NT2/D1 (cell line): ENCODE measurements around the gene ALDH4A1.
"Not testable (repeated sequence)": the region's sequence is repeated elsewhere in the genome, so short reads cannot be mapped to it uniquely, and the experiment has no call there.

ENCODE experiments used
- DNase-seq: peaks from one replicate; pipeline ENCODE4 v3.0.0-alpha.2; 2011; ENCODE audit warnings: low read depth, low spot score
- H3K27me3 ChIP-seq: 2 replicates; pipeline ENCODE4 v1.6.0; 2011; ENCODE audit warnings: mild to moderate bottlenecking; ENCODE audit not compliant: insufficient read length, insufficient read depth
- H3K36me3 ChIP-seq: 2 replicates; pipeline ENCODE4 v1.6.1; 2011; ENCODE audit warnings: mild to moderate bottlenecking, low read length, mixed read lengths; ENCODE audit not compliant: insufficient read depth, insufficient read length
- H3K4me1 ChIP-seq: 2 replicates; pipeline ENCODE4 v1.5.1; 2011; ENCODE audit not compliant: insufficient read depth, insufficient read length
- H3K4me3 ChIP-seq: 2 replicates; pipeline ENCODE4 v1.5.1; 2011; ENCODE audit warnings: low read depth; ENCODE audit not compliant: insufficient read length
- H3K9ac ChIP-seq: 2 replicates; pipeline ENCODE4 v1.6.0; 2011; ENCODE audit warnings: low read depth; ENCODE audit not compliant: insufficient read length
- H3K9me3 ChIP-seq: 2 replicates; pipeline ENCODE4 v1.5.1; 2011; ENCODE audit warnings: mild to moderate bottlenecking, low read length; ENCODE audit not compliant: insufficient read depth
- SUZ12 ChIP-seq: IDR thresholded peaks from 2 replicates; pipeline ENCODE4 v1.6.1; 2011; ENCODE audit not compliant: insufficient read length, insufficient read depth; ENCODE audit errors: extremely low read depth
- YY1 ChIP-seq: IDR thresholded peaks from 2 replicates; pipeline ENCODE4 v1.6.1; 2011; ENCODE audit not compliant: insufficient read length, insufficient read depth
- ZNF274 ChIP-seq: IDR thresholded peaks from 2 replicates; pipeline ENCODE4 v1.6.1; 2011; ENCODE audit warnings: mild to moderate bottlenecking, low read depth, low read length

The ALDH4A1 gene

DNA sequence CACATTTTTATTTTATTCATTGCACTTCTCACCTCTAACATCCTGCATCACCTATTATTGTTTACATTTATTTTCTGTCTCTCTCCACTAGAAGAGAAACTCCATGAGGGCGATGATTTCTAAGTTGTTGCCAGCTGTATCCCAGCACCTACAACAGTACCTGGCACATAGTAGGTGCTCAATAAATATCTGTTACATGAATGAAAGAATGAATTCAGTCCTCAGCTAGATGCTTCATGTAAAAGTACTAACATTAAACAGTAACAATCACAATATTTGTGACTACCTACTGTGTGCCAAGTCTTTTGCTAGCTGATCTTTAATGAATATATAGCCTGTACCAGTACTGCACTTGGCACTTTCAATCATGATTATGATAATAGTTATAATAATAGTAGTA, 45.9 kb downstream of the ALDH4A1 start:
- H3K27me3 ChIP-seq = peaks cover 11% of the 10 kb centered on the region
- no peak overlapping the region for H3K4me3 ChIP-seq
- no peaks in the 10 kb centered on the region for H3K9me3 ChIP-seq
- no peaks in the 10 kb centered on the region for H3K4me1 ChIP-seq
- DNase-seq = no peak
- TF ChIP-seq ZNF274 (no peak), SUZ12 (no peak), YY1 (no peak)
- no peaks in the 10 kb centered on the region for H3K36me3 ChIP-seq
- H3K9ac ChIP-seq = no peak overlapping the region

GRCh38 chr1:18855573-18855972, 46.8 kb downstream of the ALDH4A1 start:
- TF ChIP-seq ZNF274 (no peak), YY1 (no peak), SUZ12 (no peak)
- H3K9ac ChIP-seq = no peak overlapping the region
- H3K27me3 ChIP-seq = peaks cover 11% of the 10 kb centered on the region
- no peak for DNase-seq
- no peak overlapping the region for H3K4me3 ChIP-seq
- H3K9me3 ChIP-seq = no peaks in the 10 kb centered on the region
- H3K4me1 ChIP-seq = no peaks in the 10 kb centered on the region
- H3K36me3 ChIP-seq = no peaks in the 10 kb centered on the region

GRCh38 chr1:18854331-18855025, 47.9 kb downstream of the ALDH4A1 start:
- H3K27me3 ChIP-seq = peaks cover 11% of the 10 kb centered on the region
- no peak overlapping the region for H3K4me3 ChIP-seq
- no peaks in the 10 kb centered on the region for H3K4me1 ChIP-seq
- DNase-seq = no peak
- no peaks in the 10 kb centered on the region for H3K9me3 ChIP-seq
- no peak overlapping the region for H3K9ac ChIP-seq
- H3K36me3 ChIP-seq = no peaks in the 10 kb centered on the region
- TF ChIP-seq YY1 (no peak), SUZ12 (no peak), ZNF274 (no peak)

DNA sequence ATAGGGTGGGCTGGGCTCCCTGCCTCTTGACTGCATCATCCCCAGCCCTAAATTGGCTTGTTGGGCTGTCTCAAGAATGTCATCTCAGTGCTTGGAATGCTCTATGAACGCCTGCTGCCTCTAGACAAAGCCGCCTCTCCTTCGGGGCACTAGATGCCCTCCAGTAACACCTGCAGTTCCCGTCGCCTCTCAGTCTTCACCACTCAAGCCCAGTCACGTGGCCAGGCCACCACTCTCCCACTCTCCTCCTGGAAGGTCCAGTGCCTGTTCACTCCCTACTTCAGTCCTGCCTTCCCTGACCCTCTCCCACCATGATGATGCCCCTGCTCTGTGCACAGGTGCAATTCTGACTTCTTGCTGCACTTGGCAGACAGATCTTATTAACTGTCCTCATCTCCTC, 49.9 kb downstream of the ALDH4A1 start:
- no peak for TF ChIP-seq ZNF274
- no peak for TF ChIP-seq YY1
- no peak for TF ChIP-seq SUZ12
- H3K4me3 ChIP-seq = no peak overlapping the region
- H3K4me1 ChIP-seq = no peaks in the 10 kb centered on the region
- H3K36me3 ChIP-seq = no peaks in the 10 kb centered on the region
- DNase-seq = no peak
- H3K9ac ChIP-seq = no peak overlapping the region
- no peaks in the 10 kb centered on the region for H3K9me3 ChIP-seq
- peaks cover 11% of the 10 kb centered on the region for H3K27me3 ChIP-seq

GRCh38 chr1:18849261-18849711, 53.1 kb downstream of the ALDH4A1 start:
- Histone ChIP-seq H3K4me1 (no peaks in the 10 kb centered on the region), H3K4me3 (no peak overlapping the region), H3K9me3 (no peaks in the 10 kb centered on the region), H3K27me3 (peaks cover 11% of the 10 kb centered on the region), H3K9ac (no peak overlapping the region), H3K36me3 (no peaks in the 10 kb centered on the region)
- DNase-seq = no peak
- no peak for TF ChIP-seq ZNF274
- TF ChIP-seq SUZ12 = no peak
- no peak for TF ChIP-seq YY1

- DNase-seq, H3K36me3 ChIP-seq, H3K4me1 ChIP-seq, H3K9ac ChIP-seq, H3K9me3 ChIP-seq, H3K4me3 ChIP-seq, H3K27me3 ChIP-seq: not testable (repeated sequence)
These were observed 54.6 kb downstream of the ALDH4A1 start for GRCh38 chr1:18847723-18848122.

- Histone ChIP-seq H3K36me3 (no peaks in the 10 kb centered on the region), H3K4me1 (no peaks in the 10 kb centered on the region), H3K9ac (no peak overlapping the region), H3K4me3 (no peak overlapping the region), H3K27me3 (no peaks in the 10 kb centered on the region), H3K9me3 (0 out of 2 replicates have a peak, but pooled peaks cover 10% of the 10 kb centered on the region)
- no peak for TF ChIP-seq SUZ12
- DNase-seq = no peak
These were observed 62.2 kb downstream of the ALDH4A1 start for GRCh38 chr1:18840145-18840544.

- no peaks in the 10 kb centered on the region for H3K36me3 ChIP-seq
- no peak overlapping the region for H3K9ac ChIP-seq
- TF ChIP-seq ZNF274 (no peak), SUZ12 (no peak), YY1 (no peak)
- no peak overlapping the region for H3K4me3 ChIP-seq
- 0 out of 2 replicates have a peak, but pooled peaks cover under 1% of the 10 kb centered on the region for H3K9me3 ChIP-seq
- no peaks in the 10 kb centered on the region for H3K4me1 ChIP-seq
- peaks cover 11% of the 10 kb centered on the region for H3K27me3 ChIP-seq
- no peak for DNase-seq
These were observed 65.7 kb downstream of the ALDH4A1 start for GRCh38 chr1:18836654-18837053.

- not testable (repeated sequence) for H3K4me1 ChIP-seq, H3K36me3 ChIP-seq, DNase-seq, H3K4me3 ChIP-seq, H3K9ac ChIP-seq, H3K9me3 ChIP-seq
- peaks cover 11% of the 10 kb centered on the region for H3K27me3 ChIP-seq
These were observed 70.0 kb downstream of the ALDH4A1 start for GRCh38 chr1:18832319-18832718.
